GM12878 (cell line): ENCODE results near the gene ME3. TPM values are rescaled to one million over a fixed set of nuclear protein-coding genes. Genes with fewer than 3 reads are reported as not detected.

Experiments
- ATAC-seq: fragments of 200-7000 bp; cut with Tn5 transposase; 3 replicates; pipeline ENCODE4 v1.9.1; 2020; ENCODE audit warnings: mild to moderate bottlenecking, moderate library complexity
- BruUV-seq: library from RNA; stranded (reverse); fragments of 400-500 nt; replicated peaks from 2 replicates; lab custom pipeline; 2021; lab: Mats Ljungman, UMichigan
- CTCF ChIA-PET: fragments of 300-600 bp; sonication (Branson Sonifier 250); formaldehyde crosslinking; extraction: SDS; loops from one replicate; lab custom pipeline; 2021; ENCODE audit warnings: inconsistent platforms; lab: Yijun Ruan, JAX
- POLR2A ChIA-PET: fragments of 350-600 bp; formaldehyde crosslinking; extraction: SDS; loops from one replicate; lab custom pipeline; 2021; ENCODE audit warnings: inconsistent platforms; lab: Charles Lee
- RAD21 ChIA-PET: fragments of 300-600 bp; sonication (Branson Sonifier 250); formaldehyde crosslinking; loops from one replicate; lab custom pipeline; 2023; ENCODE audit warnings: antibody characterized with exemption; ENCODE audit not compliant: unreplicated experiment; lab: Charles Lee
- SMC1A ChIA-PET: fragments of 300-600 bp; sonication (Branson Sonifier 250); formaldehyde crosslinking; loops from one replicate; lab custom pipeline; 2023; ENCODE audit not compliant: unreplicated experiment, uncharacterized antibody; lab: Charles Lee
- DNase-seq: peaks from one replicate; pipeline ENCODE4 v3.0.0-alpha.2; 2011; ENCODE audit warnings: low read depth, low spot score
- FAIRE-seq: peaks from 3 replicates; lab custom pipeline; 2011; peaks lifted over from hg19 to GRCh38; lab: Jason Lieb, UNC
- H2AFZ ChIP-seq: 2 replicates; pipeline ENCODE4 v1.6.0; 2011; ENCODE audit warnings: low read depth, low read length, control low read depth; ENCODE audit not compliant: control insufficient read depth
- H3K27ac ChIP-seq: 2 replicates; pipeline ENCODE4 v1.5.1; 2011; ENCODE audit warnings: control low read depth; ENCODE audit not compliant: control insufficient read depth, insufficient read depth
- H3K27me3 ChIP-seq, 2 experiments: replicated peaks in 1 of 2; 2 replicates each; pipeline versions ENCODE4 v1.6.0 to v1.6.1; 2011; ENCODE audit warnings: low read length in 1 of 2; ENCODE audit not compliant: control insufficient read depth in 2 of 2, insufficient read depth in 2 of 2
- H3K36me3 ChIP-seq, 2 experiments: 2 replicates each; pipeline ENCODE4 v1.5.1; 2011; ENCODE audit warnings: low read length in 1 of 2; ENCODE audit not compliant: control insufficient read depth in 2 of 2, insufficient read depth in 2 of 2
- H3K4me1 ChIP-seq: 2 replicates; pipeline ENCODE4 v1.6.1; 2011; ENCODE audit warnings: mild to moderate bottlenecking, low read length, moderate library complexity, mixed read lengths; ENCODE audit not compliant: control insufficient read depth, insufficient read depth
- H3K4me2 ChIP-seq: 2 replicates; pipeline ENCODE4 v1.6.0; 2011; ENCODE audit warnings: control low read depth; ENCODE audit not compliant: control insufficient read depth, insufficient read depth
- H3K4me3 ChIP-seq: fragments of 200-600 bp; sonication (generic); 2 replicates; pipeline ENCODE4 v1.5.1; 2016
- H3K79me2 ChIP-seq: 2 replicates; pipeline ENCODE4 v1.6.0; 2011; ENCODE audit warnings: low read length; ENCODE audit not compliant: control insufficient read depth, insufficient read depth
- H3K9ac ChIP-seq: 2 replicates; pipeline ENCODE4 v1.8.0; 2011; ENCODE audit warnings: low read length, control low read depth, mixed read lengths; ENCODE audit not compliant: control insufficient read depth, insufficient read depth
- H3K9me3 ChIP-seq: replicated peaks from 3 replicates; pipeline ENCODE4 v1.5.1; 2011; ENCODE audit warnings: mild to moderate bottlenecking, low read length; ENCODE audit not compliant: control insufficient read depth, insufficient read depth
- H4K20me1 ChIP-seq: 2 replicates; pipeline ENCODE4 v1.6.0; 2011; ENCODE audit not compliant: control insufficient read depth, insufficient read depth
- ASH2L ChIP-seq: fragments of 300-600, 200-600 bp; sonication (generic); IDR thresholded peaks from 2 replicates; pipeline ENCODE4 v1.6.1; 2017; ENCODE audit warnings: low read depth, mild to moderate bottlenecking, borderline replicate concordance
- CHD1 ChIP-seq: IDR thresholded peaks from 2 replicates; pipeline ENCODE4 v1.6.1; 2012; ENCODE audit warnings: low read depth, low read length, improper control_type of control experiment
- CHD4 ChIP-seq: fragments of 200-600 bp; sonication (generic); IDR thresholded peaks from 2 replicates; pipeline ENCODE4 v1.6.1; 2016; ENCODE audit warnings: mild to moderate bottlenecking
- CTCF ChIP-seq, 3 experiments: IDR thresholded peaks in 2 of 3; conservative IDR thresholded peaks in 1 of 3; 2 replicates each; pipeline ENCODE4 v1.5.1; 2011; ENCODE audit warnings: low read depth in 3 of 3, low read length in 3 of 3, mild to moderate bottlenecking in 3 of 3, control low read depth in 2 of 3, moderate library complexity in 2 of 3, inconsistent platforms in 1 of 3, mixed read lengths in 1 of 3; ENCODE audit not compliant: control insufficient read depth in 2 of 3, insufficient read depth in 1 of 3; ENCODE audit errors: extremely low read depth in 1 of 3
- ETV6 ChIP-seq, 2 experiments: fragments of 450-650 bp in 1 of 2; IDR thresholded peaks in 1 of 2; conservative IDR thresholded peaks in 1 of 2; 2 replicates each; pipeline ENCODE4 v1.6.1; 2014; ENCODE audit warnings: antibody characterized with exemption in 1 of 2, borderline replicate concordance in 1 of 2, low read depth in 1 of 2, mild to moderate bottlenecking in 1 of 2, moderate library complexity in 1 of 2
- MAX ChIP-seq: IDR thresholded peaks from 2 replicates; pipeline ENCODE4 v1.6.1; 2012; ENCODE audit warnings: low read depth, low read length, improper control_type of control experiment
- MEF2A ChIP-seq: IDR thresholded peaks from 2 replicates; pipeline ENCODE4 v1.6.1; 2011; ENCODE audit warnings: low read depth, mild to moderate bottlenecking, low read length, moderate library complexity; ENCODE audit not compliant: insufficient read depth
- NFXL1 ChIP-seq: fragments of 450-650 bp; IDR thresholded peaks from 2 replicates; pipeline ENCODE4 v1.6.1; 2017; ENCODE audit warnings: antibody characterized with exemption, mild to moderate bottlenecking, borderline replicate concordance
- NR2C1 ChIP-seq: fragments of 450-650 bp; IDR thresholded peaks from 2 replicates; pipeline ENCODE4 v1.6.1; 2017; ENCODE audit warnings: antibody characterized with exemption, mild to moderate bottlenecking, moderate library complexity
- PBX3 ChIP-seq: IDR thresholded peaks from 2 replicates; pipeline ENCODE4 v1.6.1; 2011; ENCODE audit warnings: mild to moderate bottlenecking, low read depth, low read length, moderate library complexity; ENCODE audit not compliant: insufficient replicate concordance
- PKNOX1 ChIP-seq: fragments of 450-650 bp; IDR thresholded peaks from 2 replicates; pipeline ENCODE4 v1.6.1; 2016; ENCODE audit warnings: mild to moderate bottlenecking
- POLR2A ChIP-seq: IDR thresholded peaks from 2 replicates; pipeline ENCODE4 v1.6.1; 2011; ENCODE audit warnings: low read depth, mild to moderate bottlenecking, low read length
- PRDM15 ChIP-seq: fragments of 450-650 bp; formaldehyde crosslinking; IDR thresholded peaks from 2 replicates; pipeline ENCODE4 v1.4.0; 2020; ENCODE audit warnings: mild to moderate bottlenecking, moderate library complexity
- RBBP5 ChIP-seq: fragments of 200-600 bp; sonication (generic); conservative IDR thresholded peaks from 2 replicates; pipeline ENCODE4 v1.6.1; 2016
- STAT3 ChIP-seq: IDR thresholded peaks from 2 replicates; pipeline ENCODE4 v1.6.1; 2011; ENCODE audit warnings: low read depth, low read length, improper control_type of control experiment
- WGBS: methylation state at CpG from one replicate; pipeline ENCODE4 v1.1.6; 2016; ENCODE audit warnings: low lambda C conversion rate; ENCODE audit not compliant: insufficient replicate concordance, insufficient coverage; ENCODE audit errors: missing lambda C conversion rate; 5-methylcytosine and 5-hydroxymethylcytosine counted together
- in situ Hi-C: fragments of 300-500 bp; cut with MboI; formaldehyde crosslinking; loops from 9 replicates; pipeline ENCODE4 v1.14.3; 2018; ENCODE audit warnings: mixed read lengths
- intact Hi-C: fragments of 100-400 bp; cut with micrococcal nuclease; formaldehyde crosslinking; loops from one replicate; pipeline ENCODE4 v1.14.2; 2022; ENCODE audit not compliant: unreplicated experiment
- polyA plus RNA-seq, 11 experiments: library from polyadenylated mRNA; depleted of rRNA in 4 of 11; unstranded in 6 of 11; stranded (reverse) in 5 of 11; fragments of >200 nt; fragmentation: Nextera tagmentation in 4 of 11; fragmentation: Illumina TruSeq in 1 of 11; extraction: Ambion mirVana in 4 of 11; extraction: Trizol in 1 of 11; gene quantifications; 1 replicate in 1 of 11; 2 replicates in 10 of 11; pipeline versions ENCODE4 v1.2.1 to v1.2.3, GENCODE V29; 2011 to 2016; ENCODE audit warnings: inconsistent platforms in 2 of 11, missing spikeins in 2 of 11, low read depth in 1 of 11
- total RNA-seq, 4 experiments: library from RNA; depleted of rRNA in 3 of 4; stranded (reverse); fragments of >200 nt in 3 of 4; fragmentation: Illumina TruSeq in 1 of 4; extraction: Trizol in 1 of 4; gene quantifications; 2 replicates each; pipeline versions ENCODE4 v1.2.1 to v1.2.3, GENCODE V29; 2013 to 2021

ME3 gene
- total and polyA plus RNA-seq, 10 of the 15 experiments (the other 5 are each of a cell fraction or from before 2014, with no cell fraction given): 0.06 to 0.40 (median 0.19) TPM; not detected in 2

GRCh38 chr11:86699040-86699791 is 26.8 kb upstream of the ME3 start:
- RAD21 ChIA-PET: no interaction called here
- in situ Hi-C loops (no loop called here), intact Hi-C loops (no loop called here)
- Histone ChIP-seq H2AFZ (no peak overlapping the region), H3K36me3 (no peaks in the 10 kb centered on the region), H3K4me3 (no peak overlapping the region), H3K9me3 (no peaks in the 10 kb centered on the region), H3K9ac (no peak overlapping the region), H3K27ac (no peak overlapping the region), H3K27me3 (peaks cover 0 to 5% of the 10 kb centered on the region in 2 experiments; a peak in 1 of 4 replicates), H3K79me2 (no peaks in the 10 kb centered on the region), H3K4me2 (no peak overlapping the region), H3K4me1 (no peaks in the 10 kb centered on the region), H4K20me1 (no peaks in the 10 kb centered on the region)
- SMC1A ChIA-PET: no interaction called here
- CTCF ChIA-PET: interaction anchor here (1.3 kb wide), 1 partner anchor 11 kb away, joined by 5 read pairs; no protein-coding TSS in a partner anchor
- ATAC-seq: no peak
- no peak for FAIRE-seq
- WGBS: 77% methylated on average over 1 of the region's 1 CpG
- no TSS peak for BruUV-seq
- POLR2A ChIA-PET: no interaction called here
- no peak for DNase-seq
- TF ChIP-seq CHD1 (no peak), STAT3 (no peak), ASH2L (no peak), ETV6 (conservative IDR thresholded peaks at IDR 0.05 in 1 of 2, IDR thresholded peaks at IDR 0.05 in 1 of 2; ENCODE audit: borderline replicate concordance in 1 of 2, low read depth in 1 of 2) (no peak), MEF2A (no peak), MAX (no peak), NR2C1 (no peak), PRDM15 (CRISPR knock-in tag) (no peak), RBBP5 (no peak), NFXL1 (no peak), CHD4 (no peak), CTCF (IDR thresholded peaks at IDR 0.05 in 2 of 3, conservative IDR thresholded peaks at IDR 0.05 in 1 of 3; ENCODE audit: control insufficient read depth in 2 of 3, extremely low read depth in 1 of 3, insufficient read depth in 1 of 3, low read depth in 3 of 3, low read length in 3 of 3) (no peak), PKNOX1 (no peak), POLR2A (no peak), PBX3 (no peak)
